ENCODE data around the gene MRPS31.

Gene MRPS31

DNA sequence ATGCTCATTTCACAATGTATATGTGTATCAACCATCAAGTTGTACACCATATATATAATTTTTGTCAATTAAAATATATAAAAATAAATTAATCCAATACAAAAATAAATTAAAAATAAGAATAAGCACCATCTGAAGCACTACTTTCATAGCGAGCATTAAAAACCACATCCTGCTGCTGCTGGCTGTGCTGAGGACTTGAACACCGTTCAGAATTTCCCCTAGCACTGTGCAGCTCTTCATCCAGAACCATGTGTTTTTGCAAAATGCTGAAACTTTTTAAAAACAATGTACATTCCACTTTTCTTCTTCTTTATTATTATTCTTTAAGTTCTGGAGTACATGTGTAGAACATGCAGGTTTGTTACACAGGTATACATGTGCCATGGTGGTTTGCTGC, 64.6 kb downstream of the MRPS31 start:
- peak; percentile 40 for ATAC-seq (replicated peaks; ENCODE audit: extremely low read depth, poor library complexity, severe bottlenecking)
- Mint-ChIP-seq H3K36me3 (ENCODE audit: insufficient read depth) (no peaks in the 10 kb centered on the region), H3K9me3 (peaks cover 35% of the 10 kb centered on the region), H3K4me1 (peaks cover 5% of the 10 kb centered on the region), H3K27me3 (no peaks in the 10 kb centered on the region), H3K27ac (ENCODE audit: low read depth) (no peak overlapping the region), H3K4me3 (no peak overlapping the region)
- no peak for DNase-seq (ENCODE audit: low spot score in 2 of 2)

- no peak for ATAC-seq (replicated peaks; ENCODE audit: extremely low read depth, poor library complexity, severe bottlenecking)
- Mint-ChIP-seq H3K27me3 (no peaks in the 10 kb centered on the region), H3K4me1 (no peaks in the 10 kb centered on the region), H3K9me3 (no peaks in the 10 kb centered on the region), H3K36me3 (ENCODE audit: insufficient read depth) (no peaks in the 10 kb centered on the region), H3K4me3 (no peak overlapping the region), H3K27ac (ENCODE audit: low read depth) (no peak overlapping the region)
- no peak for DNase-seq (ENCODE audit: low spot score in 2 of 2)
These were observed 73.3 kb downstream of the MRPS31 start for GRCh38 chr13:40697711-40698110.

GRCh38 chr13:40694426-40694825, 76.6 kb downstream of the MRPS31 start:
- no peak for ATAC-seq (replicated peaks; ENCODE audit: extremely low read depth, poor library complexity, severe bottlenecking)
- DNase-seq (ENCODE audit: low spot score in 2 of 2): no peak
- Mint-ChIP-seq H3K4me1 (no peaks in the 10 kb centered on the region), H3K36me3 (ENCODE audit: insufficient read depth) (no peaks in the 10 kb centered on the region), H3K9me3 (no peaks in the 10 kb centered on the region), H3K27me3 (no peaks in the 10 kb centered on the region), H3K27ac (ENCODE audit: low read depth) (no peak overlapping the region), H3K4me3 (no peak overlapping the region)

GRCh38 chr13:40692946-40693345, 78.0 kb downstream of the MRPS31 start:
- Mint-ChIP-seq H3K27ac (ENCODE audit: low read depth) (no peak overlapping the region), H3K4me3 (no peak overlapping the region), H3K9me3 (no peaks in the 10 kb centered on the region), H3K4me1 (no peaks in the 10 kb centered on the region), H3K36me3 (ENCODE audit: insufficient read depth) (no peaks in the 10 kb centered on the region), H3K27me3 (no peaks in the 10 kb centered on the region)
- no peak for ATAC-seq (replicated peaks; ENCODE audit: extremely low read depth, poor library complexity, severe bottlenecking)
- DNase-seq (ENCODE audit: low spot score in 2 of 2): no peak

GRCh38 chr13:40688781-40689180, 82.2 kb downstream of the MRPS31 start:
- ATAC-seq (replicated peaks; ENCODE audit: extremely low read depth, poor library complexity, severe bottlenecking): no peak
- Mint-ChIP-seq H3K27me3 (no peaks in the 10 kb centered on the region), H3K27ac (ENCODE audit: low read depth) (no peak overlapping the region), H3K9me3 (no peaks in the 10 kb centered on the region), H3K4me1 (no peaks in the 10 kb centered on the region), H3K36me3 (ENCODE audit: insufficient read depth) (no peaks in the 10 kb centered on the region), H3K4me3 (no peak overlapping the region)
- DNase-seq (ENCODE audit: low spot score in 2 of 2): no peak

DNA sequence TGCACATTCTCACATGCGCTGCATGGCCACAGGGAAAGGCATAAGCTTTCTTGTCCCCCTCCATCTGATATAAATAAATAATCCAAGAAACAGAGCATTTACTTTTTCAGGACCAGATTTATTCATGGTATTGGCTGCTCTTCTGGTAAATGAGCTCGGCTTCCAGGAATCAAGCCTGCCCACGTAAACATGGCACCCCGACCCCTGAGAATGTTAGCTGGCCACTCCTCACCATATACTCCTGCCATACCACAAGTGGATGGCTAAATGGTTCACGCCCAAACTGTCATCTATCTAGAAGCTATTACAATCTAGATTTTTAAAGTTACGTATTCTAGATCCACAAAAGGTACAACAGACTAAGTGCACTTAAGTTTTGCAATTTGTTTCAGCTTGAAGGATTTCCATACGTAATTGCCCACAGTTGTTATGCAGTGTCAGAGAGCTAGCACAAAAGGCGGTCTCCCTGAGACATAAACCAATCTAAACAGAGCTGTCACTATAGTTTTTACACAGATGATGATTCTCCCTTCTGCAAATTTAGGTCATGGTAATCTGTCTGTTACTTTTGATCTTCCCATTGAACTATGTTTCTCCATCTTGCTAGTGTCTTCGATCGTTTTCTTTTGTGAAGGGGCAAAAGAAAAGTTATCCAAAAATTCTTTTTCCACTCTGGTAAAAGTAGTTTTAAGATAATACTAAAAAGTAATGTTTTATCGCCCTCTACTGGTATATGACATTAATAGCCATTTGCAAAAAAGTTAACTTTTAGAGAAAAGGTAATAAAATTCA, 88.3 kb downstream of the MRPS31 start:
- DNase-seq (ENCODE audit: low spot score in 2 of 2) (no peak), ATAC-seq (replicated peaks; ENCODE audit: extremely low read depth, poor library complexity, severe bottlenecking) (peak; percentile 19)
- no peak overlapping the region for H3K4me3 Mint-ChIP-seq
- no peak overlapping the region for H3K27ac Mint-ChIP-seq (ENCODE audit: low read depth)
- H3K4me1 Mint-ChIP-seq: no peaks in the 10 kb centered on the region
- H3K36me3 Mint-ChIP-seq (ENCODE audit: insufficient read depth): no peaks in the 10 kb centered on the region
- no peaks in the 10 kb centered on the region for H3K27me3 Mint-ChIP-seq
- no peaks in the 10 kb centered on the region for H3K9me3 Mint-ChIP-seq

GRCh38 chr13:40681341-40682146, 89.4 kb downstream of the MRPS31 start:
- H3K4me3 Mint-ChIP-seq: no peak overlapping the region

DNA sequence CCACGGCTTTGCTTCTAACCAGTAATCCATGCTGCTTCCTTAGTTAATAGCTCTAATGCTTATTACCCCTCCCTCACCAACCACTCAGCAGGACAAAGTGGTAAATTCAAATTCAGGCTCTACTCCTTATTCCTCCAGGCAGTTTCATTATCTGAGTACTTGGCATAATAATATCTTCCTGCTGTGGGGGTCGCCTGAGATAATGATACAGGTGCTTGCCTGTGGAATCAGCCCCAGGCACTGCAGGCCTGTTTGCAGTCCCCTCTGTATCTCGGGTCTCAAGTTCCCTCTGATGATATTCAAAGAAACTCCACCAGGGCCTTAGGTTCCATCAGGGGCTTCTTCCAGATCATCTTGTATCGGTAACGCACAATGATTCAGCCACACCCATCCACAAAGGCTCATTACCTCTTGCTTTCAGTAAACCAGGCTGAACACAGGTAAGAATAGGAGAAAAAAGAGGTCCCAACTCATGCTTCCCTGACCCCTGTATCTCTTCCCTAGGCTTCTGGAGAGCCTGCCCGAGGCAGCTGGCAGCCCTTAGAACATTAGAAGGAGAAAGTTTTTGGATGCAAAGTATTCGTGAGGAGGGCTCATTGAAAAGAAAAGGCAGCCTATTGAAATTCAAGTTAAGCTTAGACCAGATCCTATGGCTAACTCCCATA, 90.2 kb downstream of the MRPS31 start:
- Mint-ChIP-seq H3K4me3 (no peak overlapping the region), H3K27ac (ENCODE audit: low read depth) (no peak overlapping the region), H3K4me1 (no peaks in the 10 kb centered on the region), H3K36me3 (ENCODE audit: insufficient read depth) (no peaks in the 10 kb centered on the region), H3K9me3 (no peaks in the 10 kb centered on the region), H3K27me3 (no peaks in the 10 kb centered on the region)
- no peak for ATAC-seq (replicated peaks; ENCODE audit: extremely low read depth, poor library complexity, severe bottlenecking)
- DNase-seq (ENCODE audit: low spot score in 2 of 2): no peak

More at GRCh38 chr13:40681341-40682146, 89.4 kb downstream of the MRPS31 start:
- no peaks in the 10 kb centered on the region for H3K36me3 Mint-ChIP-seq (ENCODE audit: insufficient read depth)
- no peaks in the 10 kb centered on the region for H3K4me1 Mint-ChIP-seq
- no peaks in the 10 kb centered on the region for H3K27me3 Mint-ChIP-seq
- no peaks in the 10 kb centered on the region for H3K9me3 Mint-ChIP-seq
- ATAC-seq (replicated peaks; ENCODE audit: extremely low read depth, poor library complexity, severe bottlenecking) (no peak), DNase-seq (ENCODE audit: low spot score in 2 of 2) (no peak)
- no peak overlapping the region for H3K27ac Mint-ChIP-seq (ENCODE audit: low read depth)

DNA sequence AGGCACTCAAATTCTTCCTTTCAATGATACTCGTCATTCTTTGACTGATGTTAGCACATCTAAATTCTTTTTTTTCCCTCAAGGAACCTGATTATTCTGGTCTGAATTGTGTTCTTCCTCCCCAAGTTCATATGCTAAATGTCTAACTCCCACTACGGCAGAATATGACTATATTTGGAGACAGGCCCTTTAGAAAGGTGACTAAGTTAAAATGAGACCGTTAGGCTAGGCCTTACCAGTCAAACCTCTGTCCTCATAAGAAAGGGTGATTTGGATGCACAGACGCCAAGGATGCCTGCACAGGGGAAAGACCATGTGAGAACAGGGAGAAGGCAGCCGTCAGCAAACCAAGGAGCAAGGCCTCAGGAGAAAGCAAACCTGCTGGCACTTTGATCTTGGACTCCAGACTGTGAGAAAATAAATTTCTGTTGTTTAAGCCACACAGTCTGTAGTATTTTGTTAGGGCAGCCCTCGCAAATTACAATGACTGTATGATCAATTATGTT, 91.5 kb downstream of the MRPS31 start:
- DNase-seq (ENCODE audit: low spot score in 2 of 2) (no peak), ATAC-seq (replicated peaks; ENCODE audit: extremely low read depth, poor library complexity, severe bottlenecking) (no peak)
- Mint-ChIP-seq H3K36me3 (ENCODE audit: insufficient read depth) (no peaks in the 10 kb centered on the region), H3K4me1 (no peaks in the 10 kb centered on the region), H3K9me3 (no peaks in the 10 kb centered on the region), H3K27ac (ENCODE audit: low read depth) (no peak overlapping the region), H3K4me3 (no peak overlapping the region), H3K27me3 (no peaks in the 10 kb centered on the region)

All from central memory CD8-positive, alpha-beta T cell (primary cell).